Cortex of kidney (tissue), 1 donor: ENCODE measurements around the gene SDK1.

Experiments used
- DNase-seq: peaks from one replicate; lab custom pipeline; 2025; lab: John Stamatoyannopoulos, UW

Gene SDK1

GRCh38 chr7:3408814-3409595 lies 108.0 kb downstream of the SDK1 start:
- no peak for DNase-seq

DNA sequence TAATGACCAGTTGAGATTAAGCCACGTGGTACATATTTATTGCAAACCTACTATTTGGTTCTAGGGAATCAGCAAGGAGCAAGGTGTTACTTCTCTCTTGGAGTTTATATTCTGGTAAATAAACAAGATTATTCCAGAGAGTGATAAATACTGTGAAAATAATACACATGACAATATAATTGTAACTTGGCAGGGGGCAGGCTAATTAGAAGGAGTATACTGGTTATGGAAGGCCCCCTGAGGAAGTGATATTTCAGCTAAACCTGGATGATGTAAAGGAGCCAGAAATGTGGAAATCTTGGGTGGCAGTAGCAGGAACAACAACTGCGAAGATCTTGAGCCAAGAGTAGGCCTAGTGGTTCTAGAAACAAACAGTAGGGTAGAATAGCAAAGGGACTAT lies 111.8 kb downstream of the SDK1 start:
- DNase-seq = no peak

- no peak for DNase-seq
These were observed 114.8 kb downstream of the SDK1 start for GRCh38 chr7:3415861-3416312.

DNA sequence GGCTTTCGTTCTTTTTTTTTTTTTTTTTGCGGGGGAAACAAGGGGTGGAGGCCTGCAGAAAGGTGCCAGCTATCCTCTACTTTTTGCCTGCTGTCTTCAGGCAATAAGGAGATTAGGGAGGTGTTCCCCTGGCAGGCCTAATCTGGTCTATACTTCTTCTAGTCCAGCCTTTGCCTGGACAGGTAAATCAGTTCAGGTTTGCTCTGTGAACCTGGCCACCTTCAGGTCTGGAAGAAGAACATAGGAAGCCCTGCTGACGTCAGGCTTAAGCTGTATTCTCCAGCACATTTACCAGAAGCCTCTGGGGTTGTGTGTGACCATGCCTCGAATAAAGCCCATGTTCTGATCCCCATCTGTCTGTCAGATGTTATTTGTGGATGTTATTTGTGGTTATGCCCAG lies 115.4 kb downstream of the SDK1 start:
- DNase-seq = no peak

- no peak for DNase-seq
These were observed 124.0 kb downstream of the SDK1 start for GRCh38 chr7:3425087-3425486.

DNA sequence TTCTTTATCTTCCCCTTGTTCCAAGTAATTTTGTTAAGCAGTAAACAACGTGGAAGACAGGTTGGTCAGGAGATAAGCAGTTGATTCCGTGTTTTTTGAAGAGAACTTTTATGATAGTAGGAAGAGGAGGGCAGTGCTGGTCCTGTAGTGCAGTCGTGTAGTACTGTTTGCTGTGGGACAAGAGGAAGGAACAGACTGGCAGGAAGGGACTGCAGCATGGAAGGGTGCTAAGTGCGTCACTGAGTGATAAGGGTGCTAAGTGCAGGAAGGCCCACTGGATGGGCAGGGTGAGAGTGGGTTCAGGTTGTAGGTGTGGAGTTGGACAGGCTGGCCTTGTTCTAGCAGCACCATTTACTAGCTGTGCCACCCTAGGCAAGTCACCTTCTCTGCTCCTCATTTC lies 125.0 kb downstream of the SDK1 start:
- DNase-seq = no peak

DNA sequence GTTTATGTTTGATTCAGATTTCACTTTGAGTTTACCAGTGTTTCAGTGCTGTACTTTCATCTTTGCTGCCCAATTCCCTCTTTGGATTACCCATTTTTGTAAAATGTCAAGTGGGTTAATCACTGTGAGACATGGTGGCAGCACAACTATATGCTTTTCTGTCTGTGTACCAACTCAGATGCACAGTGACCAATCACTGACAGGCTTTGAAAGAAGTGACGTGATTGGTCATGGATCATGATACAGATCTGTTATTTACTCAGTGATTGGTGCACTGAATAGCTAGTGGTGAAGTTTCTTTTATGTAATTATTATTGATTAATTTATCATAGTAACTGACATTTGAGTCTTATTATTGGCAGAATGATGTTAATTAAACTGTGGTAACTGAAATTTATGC lies 126.9 kb downstream of the SDK1 start:
- DNase-seq = no peak

- no peak for DNase-seq
These were observed 128.9 kb downstream of the SDK1 start for GRCh38 chr7:3429981-3430380.

GRCh38 chr7:3430588-3430987 lies 129.5 kb downstream of the SDK1 start:
- DNase-seq = no peak

GRCh38 chr7:3431306-3431705 lies 130.3 kb downstream of the SDK1 start:
- no peak for DNase-seq

DNA sequence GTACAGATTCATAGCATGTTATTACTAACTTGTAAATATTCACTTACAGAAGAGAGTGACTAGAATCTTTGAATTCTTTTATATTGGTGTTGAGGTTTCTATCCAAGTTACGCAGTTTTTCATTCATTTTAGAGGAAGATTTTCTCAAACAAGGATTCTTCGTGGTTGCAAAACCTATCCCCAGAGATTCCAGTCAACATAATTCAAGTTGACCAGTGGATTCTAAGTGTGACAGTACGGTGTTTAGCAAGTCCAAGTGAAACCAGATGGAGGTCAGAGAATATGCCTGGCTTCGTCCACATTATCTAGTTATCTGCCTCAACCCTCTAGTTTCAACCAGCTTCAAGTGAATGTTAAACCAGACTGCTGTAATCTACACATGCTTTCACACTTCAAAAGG lies 131.9 kb downstream of the SDK1 start:
- DNase-seq = no peak

DNA sequence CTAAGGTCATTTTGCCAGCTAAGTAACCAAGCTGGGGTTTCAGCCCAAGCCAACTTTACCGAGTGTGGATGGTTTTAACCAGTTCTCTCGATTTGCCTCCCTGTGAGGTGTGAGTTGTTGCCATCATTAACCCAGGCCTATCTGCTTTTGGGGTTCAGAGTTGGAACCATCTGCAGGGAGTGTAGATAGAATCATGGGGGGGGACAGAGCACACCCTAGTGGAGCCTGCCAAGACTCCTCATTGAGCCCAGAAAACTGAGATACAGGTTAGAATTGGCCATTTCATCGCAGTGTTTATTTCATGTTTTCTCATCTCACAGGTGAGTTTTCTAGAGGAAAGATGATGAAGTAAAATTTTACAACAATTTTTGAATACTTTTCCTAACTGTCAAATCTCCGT lies 133.6 kb downstream of the SDK1 start:
- DNase-seq = no peak

- DNase-seq = no peak
These were observed 135.1 kb downstream of the SDK1 start for GRCh38 chr7:3436112-3436511.

- DNase-seq = no peak
These were observed 135.7 kb downstream of the SDK1 start for GRCh38 chr7:3436746-3437145.

DNA sequence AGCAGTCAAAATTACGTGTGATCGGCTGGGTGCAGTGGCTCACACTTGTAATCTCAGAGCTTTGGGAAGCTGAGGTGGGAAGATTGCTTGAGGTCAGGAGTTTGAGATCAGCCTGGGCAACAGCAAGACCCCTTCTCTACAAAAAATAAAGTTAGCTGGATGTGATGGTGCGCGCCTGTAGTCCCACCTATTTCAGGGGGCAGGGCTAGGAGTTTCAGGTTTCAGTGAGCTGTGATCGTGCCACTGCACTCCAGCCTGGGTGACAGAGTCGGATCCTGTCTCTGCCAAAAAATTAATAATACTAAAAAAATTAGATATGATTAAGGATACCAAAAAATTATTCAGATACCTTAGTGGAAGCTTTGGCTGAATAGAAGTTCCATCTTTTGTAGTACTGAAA lies 136.4 kb downstream of the SDK1 start:
- no peak for DNase-seq

- DNase-seq = no peak
These were observed 137.3 kb downstream of the SDK1 start for GRCh38 chr7:3438352-3438751.

GRCh38 chr7:3439333-3440030 lies 138.4 kb downstream of the SDK1 start:
- DNase-seq = no peak

DNA sequence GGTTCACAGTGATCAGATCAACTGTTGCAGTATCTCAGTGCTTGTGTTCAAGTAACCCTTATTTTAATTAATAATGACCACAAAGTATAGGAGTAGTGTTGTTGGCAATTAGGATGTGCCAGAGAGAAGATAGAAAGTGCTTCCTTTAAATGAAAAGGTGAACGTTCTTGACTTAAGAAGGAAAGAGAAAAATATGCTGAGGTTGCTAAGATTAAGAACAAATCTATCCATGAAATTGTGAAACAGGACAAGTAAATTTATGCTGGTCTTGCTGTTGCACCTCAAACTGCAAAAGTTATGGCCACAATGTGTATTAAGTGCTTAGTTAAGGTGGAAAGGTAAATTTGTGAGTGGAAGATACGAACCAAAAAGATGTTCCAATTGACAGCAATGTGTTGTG lies 139.5 kb downstream of the SDK1 start:
- no peak for DNase-seq

DNA sequence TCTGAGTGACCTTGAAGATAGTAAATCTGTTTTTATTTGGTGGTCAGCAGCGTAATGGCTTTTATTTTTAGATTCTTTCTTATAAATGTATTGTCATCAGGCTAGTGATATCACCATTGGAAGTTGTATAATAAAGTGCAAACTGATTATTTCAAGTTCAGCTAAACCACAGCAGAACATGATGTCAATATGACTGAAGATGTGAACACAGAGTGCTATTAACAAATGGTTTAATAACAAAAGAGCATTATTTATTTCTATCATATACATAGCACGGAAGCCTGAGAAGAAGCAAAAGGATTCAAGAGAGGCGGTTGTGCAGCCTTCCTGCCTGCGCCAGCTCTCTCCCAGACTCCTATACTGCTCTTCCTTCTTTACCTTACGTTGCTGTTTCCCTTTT lies 142.7 kb downstream of the SDK1 start:
- no peak for DNase-seq

DNA sequence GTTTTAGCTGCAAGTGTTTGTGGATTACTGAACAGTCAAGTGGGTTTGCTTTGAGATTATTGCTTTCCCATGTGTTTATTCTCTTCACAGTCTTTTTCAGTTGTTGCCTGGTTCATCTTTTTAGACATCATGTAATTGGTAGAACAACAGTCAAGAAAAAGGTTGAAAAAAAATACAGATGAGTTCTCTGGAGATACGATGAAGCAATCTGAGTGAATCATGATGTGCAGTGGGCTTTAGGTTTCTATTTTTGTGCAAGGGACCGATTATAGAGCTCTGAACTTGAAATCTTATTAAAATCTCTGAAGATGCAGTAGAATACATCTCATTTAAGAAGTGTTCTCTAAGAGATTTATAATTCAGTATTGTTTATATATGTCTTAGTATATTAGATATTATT lies 145.7 kb downstream of the SDK1 start:
- no peak for DNase-seq

- no peak for DNase-seq
These were observed 150.6 kb downstream of the SDK1 start for GRCh38 chr7:3451701-3452100.

- no peak for DNase-seq
These were observed 152.3 kb downstream of the SDK1 start for GRCh38 chr7:3453398-3453797.

- no peak for DNase-seq
These were observed 154.9 kb downstream of the SDK1 start for GRCh38 chr7:3455806-3456595.
